IPS DF 19.7 (cell line): ENCODE data around the gene EMC1.
"Not testable (repeated sequence)": the region's sequence is repeated elsewhere in the genome, so short reads cannot be mapped to it uniquely, and the experiment has no call there.

ENCODE experiments used
- DNase-seq: peaks from one replicate; pipeline ENCODE4 v3.0.0-alpha.2; 2013; ENCODE audit warnings: low read depth, low spot score

EMC1 gene

GRCh38 chr1:19251305-19252196, at the start of gene EMC1, which contains the start of gene MRTO4:
TSS of gene EMC1 (minus strand) at chr1:19251524. CDS start at chr1:19251509, 15 bp downstream.
TSS of gene MRTO4 (plus strand) at chr1:19251805. CDS start at chr1:19251836, 31 bp downstream.
- DNase-seq = peak; percentile 38

- no peak for DNase-seq
Measured at GRCh38 chr1:19300211-19300610, 48.9 kb upstream of the EMC1 start.

- no peak for DNase-seq
Measured at GRCh38 chr1:19294638-19295037, 43.3 kb upstream of the EMC1 start.

- no peak for DNase-seq
Measured at GRCh38 chr1:19289244-19289643, 37.9 kb upstream of the EMC1 start.

GRCh38 chr1:19288324-19289241, 37.3 kb upstream of the EMC1 start, which contains the start of gene AKR7A3:
TSS of gene AKR7A3 (minus strand) at chr1:19288770. CDS start at chr1:19288709, 61 bp downstream.
- not testable (repeated sequence) for DNase-seq

- DNase-seq = no peak
Measured at GRCh38 chr1:19287436-19288185, 36.3 kb upstream of the EMC1 start.

- DNase-seq = not testable (repeated sequence)
Measured at GRCh38 chr1:19285807-19286206, 34.5 kb upstream of the EMC1 start.

GRCh38 chr1:19285366-19285765, 34.0 kb upstream of the EMC1 start:
- DNase-seq = not testable (repeated sequence)

GRCh38 chr1:19284881-19285280, 33.6 kb upstream of the EMC1 start:
- no peak for DNase-seq

GRCh38 chr1:19283891-19284290, 32.6 kb upstream of the EMC1 start:
- no peak for DNase-seq

GRCh38 chr1:19274636-19275035, 23.3 kb upstream of the EMC1 start:
- no peak for DNase-seq

- not testable (repeated sequence) for DNase-seq
Measured at GRCh38 chr1:19273844-19274531, 22.7 kb upstream of the EMC1 start.

- DNase-seq = no peak
Measured at GRCh38 chr1:19273106-19273843, 22.0 kb upstream of the EMC1 start.

GRCh38 chr1:19272064-19272463, 20.7 kb upstream of the EMC1 start:
- no peak for DNase-seq

GRCh38 chr1:19270343-19270730, 19.0 kb upstream of the EMC1 start:
- not testable (repeated sequence) for DNase-seq

- not testable (repeated sequence) for DNase-seq
Measured at GRCh38 chr1:19269427-19270342, 18.4 kb upstream of the EMC1 start.

- no peak for DNase-seq
Measured at GRCh38 chr1:19268445-19268844, 17.1 kb upstream of the EMC1 start.

- no peak for DNase-seq
Measured at GRCh38 chr1:19262744-19263143, 11.4 kb upstream of the EMC1 start.

- DNase-seq = no peak
Measured at GRCh38 chr1:19262047-19262446, 10.7 kb upstream of the EMC1 start.
